Osteoblast (primary cell): Measurements from ENCODE around the gene TSPO2. TPM values are rescaled to one million over a fixed set of nuclear protein-coding genes. Genes with fewer than 3 reads are reported as not detected.
A peak's percentile ranks its signal among the peaks of the same experiment; 100 is the strongest.

Source experiments
- DNase-seq: peaks from one replicate; pipeline ENCODE4 v3.0.0; 2011; ENCODE audit warnings: low spot score, mixed read lengths; ENCODE audit not compliant: insufficient read length; ENCODE audit errors: missing footprints
- H2AFZ ChIP-seq: 2 replicates; pipeline ENCODE4 v1.6.0; 2011; ENCODE audit warnings: mild to moderate bottlenecking, low read length
- H3K27ac ChIP-seq: 2 replicates; pipeline ENCODE4 v1.5.1; 2011; ENCODE audit warnings: mild to moderate bottlenecking, low read depth, low read length, moderate library complexity
- H3K27me3 ChIP-seq: 2 replicates; pipeline ENCODE4 v1.6.0; 2012; ENCODE audit warnings: mild to moderate bottlenecking, control low read depth, inconsistent platforms, low read length, moderate library complexity; ENCODE audit not compliant: insufficient read depth
- H3K36me3 ChIP-seq: 2 replicates; pipeline ENCODE4 v1.5.1; 2011; ENCODE audit warnings: mild to moderate bottlenecking, low read length, control low read depth, moderate library complexity; ENCODE audit not compliant: insufficient read depth
- H3K4me1 ChIP-seq: 2 replicates; pipeline ENCODE4 v1.5.1; 2011; ENCODE audit warnings: mild to moderate bottlenecking, low read length, control low read depth, moderate library complexity; ENCODE audit not compliant: insufficient read depth
- H3K4me2 ChIP-seq: 2 replicates; pipeline ENCODE4 v1.6.0; 2011; ENCODE audit warnings: mild to moderate bottlenecking, low read length; ENCODE audit not compliant: insufficient read depth
- H3K4me3 ChIP-seq: fragments of 200-600 bp; sonication (generic); 3 replicates; pipeline ENCODE4 v1.5.1; 2012; ENCODE audit warnings: mild to moderate bottlenecking, low read length, inconsistent platforms; ENCODE audit not compliant: insufficient read depth
- H3K79me2 ChIP-seq: 2 replicates; pipeline ENCODE4 v1.6.0; 2012; ENCODE audit warnings: mild to moderate bottlenecking, low read length, control low read depth, inconsistent platforms; ENCODE audit not compliant: insufficient read depth
- H3K9me3 ChIP-seq: 2 replicates; pipeline ENCODE4 v1.5.1; 2011; ENCODE audit warnings: low read depth, low read length, control low read depth
- H4K20me1 ChIP-seq: 2 replicates; pipeline ENCODE4 v1.6.0; 2012; ENCODE audit warnings: mild to moderate bottlenecking, low read length, control low read depth; ENCODE audit not compliant: insufficient read depth
- CTCF ChIP-seq: IDR thresholded peaks from 2 replicates; pipeline ENCODE4 v1.5.1; 2011; ENCODE audit warnings: mild to moderate bottlenecking, low read depth, low read length, moderate library complexity; ENCODE audit errors: extremely low read depth
- total RNA-seq: library from RNA; depleted of rRNA; stranded (reverse); fragments of >200 nt; gene quantifications from 2 replicates; pipeline ENCODE4 v1.2.3, GENCODE V29; 2012

The TSPO2 gene
- total RNA-seq, 1 donor, result not detected

- no peaks in the 10 kb centered on the region for H3K9me3 ChIP-seq
- no peak for TF ChIP-seq CTCF
- no peaks in the 10 kb centered on the region for H3K36me3 ChIP-seq
- H3K79me2 ChIP-seq, result no peaks in the 10 kb centered on the region
- DNase-seq, result peak; percentile 17
- H3K4me2 ChIP-seq, result no peak overlapping the region
- no peak overlapping the region for H3K27ac ChIP-seq
- no peaks in the 10 kb centered on the region for H4K20me1 ChIP-seq
- H3K4me3 ChIP-seq, result no peak overlapping the region
- H3K4me1 ChIP-seq, result no peaks in the 10 kb centered on the region
- H2AFZ ChIP-seq, result no peak overlapping the region
- H3K27me3 ChIP-seq, result peaks cover 3% of the 10 kb centered on the region
Observed at GRCh38 chr6:41036601-41037000, 5.7 kb upstream of the TSPO2 start.

GRCh38 chr6:41037107-41037900 lies 5.0 kb upstream of the TSPO2 start:
- no peak for TF ChIP-seq CTCF
- Histone ChIP-seq H3K27ac (no peak overlapping the region), H3K79me2 (no peaks in the 10 kb centered on the region), H3K4me2 (no peak overlapping the region), H3K4me1 (no peaks in the 10 kb centered on the region), H2AFZ (no peak overlapping the region), H4K20me1 (no peaks in the 10 kb centered on the region), H3K27me3 (peaks cover 3% of the 10 kb centered on the region), H3K36me3 (no peaks in the 10 kb centered on the region), H3K9me3 (no peaks in the 10 kb centered on the region), H3K4me3 (no peak overlapping the region)
- DNase-seq, result no peak

- H3K27me3 ChIP-seq, result peaks cover 3% of the 10 kb centered on the region
- H2AFZ ChIP-seq, result no peak overlapping the region
- no peaks in the 10 kb centered on the region for H3K36me3 ChIP-seq
- H3K4me3 ChIP-seq, result no peak overlapping the region
- no peaks in the 10 kb centered on the region for H4K20me1 ChIP-seq
- no peak for TF ChIP-seq CTCF
- peak; percentile 15 for DNase-seq
- no peaks in the 10 kb centered on the region for H3K9me3 ChIP-seq
- no peaks in the 10 kb centered on the region for H3K4me1 ChIP-seq
- H3K79me2 ChIP-seq, result no peaks in the 10 kb centered on the region
- H3K27ac ChIP-seq, result no peak overlapping the region
- no peak overlapping the region for H3K4me2 ChIP-seq
Observed at GRCh38 chr6:41038205-41038604, 4.1 kb upstream of the TSPO2 start.

GRCh38 chr6:41039060-41039998 lies 2.9 kb upstream of the TSPO2 start, which contains the start of gene UNC5CL:
Gene UNC5CL, minus strand, starts transcription at chr6:41039221. Its CDS starts 4,147 bp downstream, at chr6:41035074.
- DNase-seq, result peak; percentile 86
- H4K20me1 ChIP-seq, result no peaks in the 10 kb centered on the region

More at GRCh38 chr6:41039060-41039998, 2.9 kb upstream of the TSPO2 start, which contains the start of gene UNC5CL:
- Histone ChIP-seq H3K27ac (no peak within 1 kb of the TSS), H3K9me3 (no peaks in the 10 kb centered on the region), H3K27me3 (peaks cover 3% of the 10 kb centered on the region), H2AFZ (no peak within 1 kb of the TSS), H3K36me3 (no peaks in the 10 kb centered on the region), H3K4me3 (no peak within 1 kb of the TSS), H3K4me2 (no peak within 1 kb of the TSS), H3K4me1 (no peaks in the 10 kb centered on the region), H3K79me2 (no peaks in the 10 kb centered on the region)
- peak; percentile 79 for TF ChIP-seq CTCF
